Neuronal stem cell (in vitro differentiated cells): ENCODE results near the gene SDSL.

Source experiments
- DNase-seq: peaks from one replicate; pipeline ENCODE4 v3.0.0-alpha.2; 2013; ENCODE audit warnings: low spot score
- H2AFZ ChIP-seq: one replicate; pipeline ENCODE4 v1.6.1; 2013; ENCODE audit warnings: mild to moderate bottlenecking, low read length, inconsistent platforms
- H2AK5ac ChIP-seq: 2 replicates; pipeline ENCODE4 v1.6.1; 2013; ENCODE audit warnings: low read depth, mild to moderate bottlenecking, inconsistent platforms, low read length, moderate library complexity, mixed read lengths
- H2BK120ac ChIP-seq: 2 replicates; pipeline ENCODE4 v1.6.1; 2013; ENCODE audit warnings: low read depth, mild to moderate bottlenecking, inconsistent platforms, low read length, moderate library complexity, mixed read lengths
- H2BK12ac ChIP-seq: one replicate; pipeline ENCODE4 v1.6.1; 2013; ENCODE audit warnings: low read length, inconsistent platforms
- H2BK15ac ChIP-seq: 2 replicates; pipeline ENCODE4 v1.6.1; 2013; ENCODE audit warnings: mild to moderate bottlenecking, low read length, inconsistent platforms, mixed read lengths
- H2BK5ac ChIP-seq: one replicate; pipeline ENCODE4 v1.6.1; 2013; ENCODE audit warnings: inconsistent platforms, mild to moderate bottlenecking, low read length, moderate library complexity
- H3K14ac ChIP-seq: one replicate; pipeline ENCODE4 v1.6.1; 2013; ENCODE audit warnings: low read length, inconsistent platforms
- H3K18ac ChIP-seq: 2 replicates; pipeline ENCODE4 v1.6.1; 2013; ENCODE audit warnings: low read length, inconsistent platforms
- H3K23ac ChIP-seq: 2 replicates; pipeline ENCODE4 v1.6.1; 2013; ENCODE audit warnings: low read depth, mild to moderate bottlenecking, mixed read lengths, low read length, inconsistent platforms; ENCODE audit not compliant: poor library complexity
- H3K27ac ChIP-seq: replicated peaks from 3 replicates; pipeline ENCODE4 v1.5.1; 2013; ENCODE audit warnings: low read length, inconsistent platforms
- H3K27me3 ChIP-seq, 3 experiments: 2 replicates each; pipeline ENCODE4 v1.6.1; 2013; ENCODE audit warnings: low read length in 3 of 3, mild to moderate bottlenecking in 2 of 3, inconsistent platforms in 1 of 3, low read depth in 1 of 3, mixed read lengths in 1 of 3, moderate library complexity in 1 of 3; ENCODE audit not compliant: control insufficient read depth in 3 of 3, insufficient read depth in 3 of 3
- H3K36me3 ChIP-seq, 2 donors: replicated peaks in 1 of 2; 2 replicates each; pipeline ENCODE4 v1.6.1; 2013; ENCODE audit warnings: low read length in 2 of 2; ENCODE audit not compliant: control insufficient read depth in 2 of 2, insufficient read depth in 2 of 2
- H3K4ac ChIP-seq: 2 replicates; pipeline ENCODE4 v1.6.1; 2013; ENCODE audit warnings: inconsistent platforms, mild to moderate bottlenecking, low read length, moderate library complexity
- H3K4me1 ChIP-seq, 2 donors: 1 replicate in 1 of 2; 2 replicates in 1 of 2; pipeline ENCODE4 v1.6.1; 2013; ENCODE audit warnings: low read length in 2 of 2, low read depth in 1 of 2; ENCODE audit not compliant: control insufficient read depth in 2 of 2, insufficient read depth in 1 of 2
- H3K4me2 ChIP-seq: one replicate; pipeline ENCODE4 v1.6.1; 2013; ENCODE audit warnings: mild to moderate bottlenecking, low read length, inconsistent platforms; ENCODE audit not compliant: insufficient read depth, poor library complexity, severe bottlenecking
- H3K4me3 ChIP-seq, 2 donors: 2 replicates each; pipeline ENCODE4 v1.5.1; 2013; ENCODE audit warnings: low read length in 2 of 2, mild to moderate bottlenecking in 2 of 2, inconsistent platforms in 1 of 2, moderate library complexity in 1 of 2
- H3K79me1 ChIP-seq: one replicate; pipeline ENCODE4 v1.6.1; 2013; ENCODE audit warnings: low read depth, mild to moderate bottlenecking, inconsistent platforms, low read length, moderate library complexity
- H3K9ac ChIP-seq: one replicate; pipeline ENCODE4 v1.6.1; 2013; ENCODE audit warnings: mild to moderate bottlenecking, low read depth, low read length, inconsistent platforms; ENCODE audit not compliant: poor library complexity
- H3K9me3 ChIP-seq, 2 donors: replicated peaks in 1 of 2; 2 replicates each; pipeline versions ENCODE3 to v1.6.1; 2013; ENCODE audit warnings: low read length in 2 of 2, mild to moderate bottlenecking in 2 of 2, inconsistent platforms in 1 of 2, low read depth in 1 of 2, mixed read lengths in 1 of 2, moderate library complexity in 1 of 2; ENCODE audit not compliant: control insufficient read depth in 2 of 2, insufficient read depth in 1 of 2
- H4K8ac ChIP-seq: one replicate; pipeline ENCODE4 v1.6.1; 2013; ENCODE audit warnings: low read depth, mild to moderate bottlenecking, inconsistent platforms, low read length, moderate library complexity
- H4K91ac ChIP-seq: one replicate; pipeline ENCODE4 v1.6.1; 2013; ENCODE audit warnings: low read length, low read depth, mild to moderate bottlenecking, inconsistent platforms; ENCODE audit not compliant: poor library complexity
- WGBS, 2 donors: extraction: QIAGEN DNeasy Blood & Tissue Kit; methylation state at CpG; one replicate each; pipeline ENCODE4 v1.1.7; 2013; ENCODE audit warnings: missing lambda C conversion rate in 2 of 2, mixed read lengths in 1 of 2; ENCODE audit not compliant: insufficient read length in 2 of 2, insufficient replicate concordance in 1 of 2; ENCODE audit errors: extremely low coverage in 2 of 2; 5-methylcytosine and 5-hydroxymethylcytosine counted together

SDSL gene

DNA sequence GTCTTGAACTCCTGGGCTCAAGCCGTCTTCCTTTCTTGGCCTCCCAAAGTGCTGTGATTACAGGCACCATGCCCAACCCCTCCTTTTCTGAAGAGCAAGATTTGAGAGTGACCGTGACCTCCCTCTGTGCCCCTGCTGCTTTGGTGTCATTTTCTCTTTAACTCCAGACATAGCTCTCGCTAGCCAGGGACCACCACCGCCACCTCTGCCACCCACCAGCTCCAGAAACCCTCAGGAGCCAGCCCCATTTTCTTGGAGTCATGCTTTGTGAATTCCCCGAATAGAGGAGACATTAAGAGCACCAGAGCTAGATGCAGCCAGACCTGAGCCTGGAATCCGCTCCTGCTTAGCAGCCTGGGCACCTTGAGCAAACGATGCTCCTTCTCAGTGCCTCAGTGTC, 18.2 kb downstream of the SDSL start:
- no CpG with 5 or more reads among the region's 7 CpGs for WGBS, 2 donors
- Histone ChIP-seq H2BK5ac (no peak overlapping the region), H3K23ac (no peak overlapping the region), H2AK5ac (no peak overlapping the region), H2BK15ac (no peak overlapping the region), H2BK12ac (no peak overlapping the region), H3K27ac (no peak overlapping the region), H4K8ac (no peak overlapping the region), H4K91ac (no peak overlapping the region), H3K4me3 (no peak overlapping the region), H3K79me1 (no peaks in the 10 kb centered on the region), H3K36me3 (peaks cover 0 to 12% of the 10 kb centered on the region in 2 donors), H3K4me1 (peaks cover 0 to 1% of the 10 kb centered on the region in 2 donors), H3K18ac (no peak overlapping the region), H3K27me3 (peaks cover 0 to 3% (median 0%) of the 10 kb centered on the region in 3 experiments), H2BK120ac (no peak overlapping the region), H2AFZ (no peak overlapping the region), H3K4me2 (no peak overlapping the region), H3K14ac (no peak overlapping the region), H3K9ac (no peak overlapping the region), H3K4ac (no peak overlapping the region), H3K9me3 (no peaks in the 10 kb centered on the region)
- no peak for DNase-seq

- H3K36me3 ChIP-seq = peaks cover 0 to 12% of the 10 kb centered on the region in 2 donors
- no peaks in the 10 kb centered on the region for H3K79me1 ChIP-seq
- peak overlapping the region; percentile 2 for H2BK15ac ChIP-seq
- H3K18ac ChIP-seq = no peak overlapping the region
- H3K27me3 ChIP-seq = peaks cover 0 to 3% (median 0%) of the 10 kb centered on the region in 3 experiments
- no peak overlapping the region for H2BK5ac ChIP-seq
- H2AFZ ChIP-seq = no peak overlapping the region
- no peak overlapping the region for H3K4ac ChIP-seq
- no peak overlapping the region for H3K27ac ChIP-seq
- no peaks in the 10 kb centered on the region for H3K9me3 ChIP-seq
- no peak for DNase-seq
- no peak overlapping the region for H3K14ac ChIP-seq
- no peak overlapping the region for H4K8ac ChIP-seq
- peaks cover 0 to 1% of the 10 kb centered on the region in 2 donors for H3K4me1 ChIP-seq
- no CpG with 5 or more reads among the region's 14 CpGs for WGBS, 2 donors
- no peak overlapping the region for H3K4me2 ChIP-seq
- H3K23ac ChIP-seq = no peak overlapping the region
- no peak overlapping the region for H3K9ac ChIP-seq
- no peak overlapping the region for H2BK12ac ChIP-seq
- peak overlapping the region; percentile 20 for H2AK5ac ChIP-seq
- H3K4me3 ChIP-seq = no peak overlapping the region
- no peak overlapping the region for H4K91ac ChIP-seq
- H2BK120ac ChIP-seq = no peak overlapping the region
These were observed 19.0 kb downstream of the SDSL start for GRCh38 chr12:113440947-113441782.

DNA sequence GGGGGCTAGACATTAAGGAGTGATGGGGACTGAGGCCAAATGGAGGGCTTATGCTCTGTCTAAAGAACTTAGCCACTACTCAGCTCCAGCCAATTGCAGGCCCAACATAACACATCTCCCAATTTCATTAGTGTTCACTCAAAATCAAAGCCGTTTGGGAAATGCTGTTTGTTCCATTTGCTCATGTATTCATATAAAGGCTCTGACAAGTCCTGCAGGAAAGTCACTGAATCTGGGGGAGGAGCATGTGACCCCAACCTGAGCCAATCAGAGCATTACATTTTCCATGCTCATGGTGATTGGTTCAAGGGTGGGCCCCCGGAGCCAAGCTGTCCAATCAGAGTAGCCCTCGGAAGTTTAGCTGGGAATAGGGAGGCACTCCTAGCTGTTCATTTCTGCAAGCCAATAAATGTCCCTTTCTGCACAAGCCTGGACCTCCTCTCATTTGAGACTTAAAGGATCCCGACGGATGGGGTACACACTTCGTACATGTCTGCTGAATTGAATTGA, 20.9 kb downstream of the SDSL start:
- H3K23ac ChIP-seq = no peak overlapping the region
- peaks cover 0 to 3% of the 10 kb centered on the region in 2 donors for H3K36me3 ChIP-seq
- no peak overlapping the region for H3K4me3 ChIP-seq
- H2AFZ ChIP-seq = no peak overlapping the region
- no peaks in the 10 kb centered on the region for H3K79me1 ChIP-seq
- no peak for DNase-seq
- H2AK5ac ChIP-seq = no peak overlapping the region
- no peak overlapping the region for H4K91ac ChIP-seq
- no peak overlapping the region for H4K8ac ChIP-seq
- H2BK12ac ChIP-seq = no peak overlapping the region
- H3K18ac ChIP-seq = no peak overlapping the region
- H3K9ac ChIP-seq = no peak overlapping the region
- H2BK120ac ChIP-seq = no peak overlapping the region
- no peak overlapping the region for H3K14ac ChIP-seq
- no peaks in the 10 kb centered on the region for H3K9me3 ChIP-seq
- H3K27me3 ChIP-seq = peaks cover 0 to 5% (median 0%) of the 10 kb centered on the region in 3 experiments
- peaks cover 0 to 1% of the 10 kb centered on the region in 2 donors for H3K4me1 ChIP-seq
- WGBS, 2 donors = no CpG with 5 or more reads among the region's 6 CpGs
- no peak overlapping the region for H3K4me2 ChIP-seq
- no peak overlapping the region for H3K4ac ChIP-seq
- no peak overlapping the region for H2BK5ac ChIP-seq
- H2BK15ac ChIP-seq = no peak overlapping the region
- H3K27ac ChIP-seq = no peak overlapping the region

DNA sequence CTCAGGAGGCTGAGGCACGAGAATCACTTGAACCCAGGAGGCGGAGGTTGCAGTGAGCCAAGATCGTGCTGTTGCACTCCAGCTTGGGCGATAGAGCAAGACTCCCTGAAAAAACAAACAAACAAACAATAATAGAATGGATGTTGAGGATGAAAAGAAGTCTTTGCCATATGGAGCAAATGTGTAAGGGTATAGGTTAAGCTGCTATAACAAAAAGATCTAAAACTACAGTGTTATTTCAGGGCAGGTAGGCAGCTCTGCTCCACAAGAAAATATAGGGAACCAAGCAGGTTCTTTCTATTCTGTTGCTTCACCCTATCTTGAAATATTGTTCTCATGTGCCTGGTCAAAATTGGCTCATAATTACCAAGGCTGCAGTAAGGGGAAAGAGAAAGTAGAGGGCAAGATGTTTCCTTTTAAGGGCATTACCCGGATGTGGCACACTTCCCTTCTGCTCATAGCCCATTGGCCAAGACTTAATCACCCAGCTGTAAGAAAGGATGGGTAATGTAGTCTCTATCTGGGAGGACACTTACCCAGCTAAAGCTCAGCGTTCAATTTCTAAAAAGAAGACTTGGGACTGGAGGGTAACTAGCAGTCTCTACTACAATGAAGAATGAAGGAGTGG, 23.5 kb downstream of the SDSL start:
- no peak overlapping the region for H2BK12ac ChIP-seq
- no peak overlapping the region for H2BK15ac ChIP-seq
- H3K4ac ChIP-seq = no peak overlapping the region
- no peak overlapping the region for H4K91ac ChIP-seq
- H3K9ac ChIP-seq = no peak overlapping the region
- H3K23ac ChIP-seq = no peak overlapping the region
- no peak overlapping the region for H3K4me3 ChIP-seq
- H3K4me2 ChIP-seq = no peak overlapping the region
- WGBS, 2 donors = no CpG with 5 or more reads among the region's 6 CpGs
- no peak overlapping the region for H4K8ac ChIP-seq
- H3K14ac ChIP-seq = no peak overlapping the region
- H2BK5ac ChIP-seq = no peak overlapping the region
- no peaks in the 10 kb centered on the region for H3K79me1 ChIP-seq
- no peak overlapping the region for H3K27ac ChIP-seq
- H2AFZ ChIP-seq = no peak overlapping the region
- no peaks in the 10 kb centered on the region for H3K4me1 ChIP-seq
- no peak for DNase-seq
- peaks cover 0 to 5% (median 0%) of the 10 kb centered on the region in 3 experiments for H3K27me3 ChIP-seq
- no peak overlapping the region for H2BK120ac ChIP-seq
- no peak overlapping the region for H3K18ac ChIP-seq
- H2AK5ac ChIP-seq = no peak overlapping the region
- no peaks in the 10 kb centered on the region for H3K36me3 ChIP-seq
- no peaks in the 10 kb centered on the region for H3K9me3 ChIP-seq
